ENCODE measurements around the gene STX18. TPM values are rescaled to one million over a fixed set of nuclear protein-coding genes. Genes with fewer than 3 reads are reported as not detected.

The STX18 gene
- total and polyA plus RNA-seq, 2 experiments from 2014 or later = 15.9 to 18.1 TPM

DNA sequence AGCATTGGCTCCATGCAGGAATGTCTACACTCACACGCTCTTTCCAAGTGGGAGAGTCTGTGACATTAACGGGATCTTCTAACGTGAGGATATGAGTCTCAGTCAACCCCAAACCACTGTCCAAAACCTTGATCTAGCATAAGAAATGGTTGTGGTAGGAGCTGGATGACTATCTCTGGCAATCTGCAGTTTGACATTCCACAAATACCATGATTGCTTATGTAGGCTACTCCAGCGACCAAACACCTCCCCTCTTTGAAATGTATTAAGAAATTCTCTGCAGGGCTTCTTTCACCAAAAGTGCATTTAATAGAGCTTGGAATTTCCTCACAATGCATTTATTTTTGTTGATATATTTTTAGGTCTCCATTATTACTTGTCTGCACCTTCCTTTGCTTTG lies 14.1 kb upstream of the STX18 start (continued):
- TF ChIP-seq ZNF462 (CRISPR knock-in tag; IDR thresholded peaks at IDR 0.05) = no peak
- TF ChIP-seq EZH2phosphoT487 (IDR thresholded peaks at IDR 0.05; ENCODE audit: unreplicated experiment) = no peak
- TF ChIP-seq CTCF (conservative IDR thresholded peaks at IDR 0.05; ENCODE audit: low read depth in 2 of 2) = no peak
- TF ChIP-seq EZH2 (IDR thresholded peaks at IDR 0.05; ENCODE audit: low read depth, unreplicated experiment) = no peak
- no peak for TF ChIP-seq NANOG (IDR thresholded peaks at IDR 0.05; ENCODE audit: borderline replicate concordance)
- no peak for TF ChIP-seq STAT1 (IDR thresholded peaks at IDR 0.05; ENCODE audit: unreplicated experiment)

DNA sequence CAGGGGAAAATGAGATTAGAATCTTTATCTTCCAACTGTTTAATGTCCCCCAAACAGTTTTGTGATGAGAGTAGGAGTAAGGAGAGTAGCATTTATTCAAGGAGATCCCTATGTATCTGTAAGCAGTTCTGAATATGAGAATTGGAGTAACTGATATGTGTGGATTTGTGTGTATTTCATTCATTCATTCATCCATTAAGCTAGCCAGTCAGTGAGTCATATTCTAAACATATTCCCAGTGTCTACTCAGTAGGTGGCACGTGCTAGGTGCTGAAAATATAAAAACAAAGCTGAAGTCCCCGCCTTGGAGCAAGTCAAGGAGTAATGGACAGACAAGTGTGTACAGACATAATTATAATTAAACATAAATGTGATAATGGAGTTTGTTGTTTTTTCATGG lies 12.4 kb upstream of the STX18 start:
- Histone ChIP-seq H3K9me2 (ENCODE audit: insufficient read depth) (no peaks in the 10 kb centered on the region), H3K4me1 (ENCODE audit: insufficient read depth) (no peaks in the 10 kb centered on the region), H3K4me3 (no peak overlapping the region), H3K79me2 (replicated peaks; ENCODE audit: insufficient read depth) (no peaks in the 10 kb centered on the region), H4K20me1 (replicated peaks; ENCODE audit: insufficient read depth) (peaks cover 17% of the 10 kb centered on the region), H3F3A (replicated peaks; ENCODE audit: low read depth) (no peaks in the 10 kb centered on the region), H3K27ac (ENCODE audit: low read depth) (no peak overlapping the region), H2AFZ (no peak overlapping the region), H3K4me2 (no peak overlapping the region), H3K36me3 (ENCODE audit: insufficient read depth) (peaks cover 3% of the 10 kb centered on the region; the same call in 1 of the 2 replicates), H3K27me3 (ENCODE audit: insufficient read depth) (no peaks in the 10 kb centered on the region)
- H3K27me3 Mint-ChIP-seq (ENCODE audit: insufficient read depth, low read depth, poor library complexity) = peaks cover 10% of the 10 kb centered on the region
- no peak for DNase-seq (ENCODE audit: low spot score)
- H3K27ac Mint-ChIP-seq = no peak overlapping the region
- no peak overlapping the region for H3K4me3 Mint-ChIP-seq
- H3K9me3 Mint-ChIP-seq = no peaks in the 10 kb centered on the region
- no peaks in the 10 kb centered on the region; the same call in 2 of the 3 replicates for H3K4me1 Mint-ChIP-seq
- peaks cover 51% of the 10 kb centered on the region for H3K36me3 Mint-ChIP-seq (ENCODE audit: low read depth)
- no peak for ATAC-seq
- TF ChIP-seq ZNF462 (CRISPR knock-in tag; IDR thresholded peaks at IDR 0.05) (no peak), JUNB (IDR thresholded peaks at IDR 0.05; ENCODE audit: unreplicated experiment) (no peak), EZH2phosphoT487 (IDR thresholded peaks at IDR 0.05; ENCODE audit: unreplicated experiment) (no peak), ZNF331 (CRISPR knock-in tag; IDR thresholded peaks at IDR 0.05; ENCODE audit: low read depth) (no peak)
